HG03442 (cell line): ENCODE measurements around the gene PTPRN2.
"Not testable (repeated sequence)": the region's sequence is repeated elsewhere in the genome, so short reads cannot be mapped to it uniquely, and the experiment has no call there.

Experiments
- ATAC-seq: cut with Tn5 transposase; IDR thresholded peaks from one replicate; pipeline ENCODE4 v1.9.1; 2021; ENCODE audit warnings: mild to moderate bottlenecking, moderate library complexity; ENCODE audit not compliant: unreplicated experiment

Gene PTPRN2

DNA sequence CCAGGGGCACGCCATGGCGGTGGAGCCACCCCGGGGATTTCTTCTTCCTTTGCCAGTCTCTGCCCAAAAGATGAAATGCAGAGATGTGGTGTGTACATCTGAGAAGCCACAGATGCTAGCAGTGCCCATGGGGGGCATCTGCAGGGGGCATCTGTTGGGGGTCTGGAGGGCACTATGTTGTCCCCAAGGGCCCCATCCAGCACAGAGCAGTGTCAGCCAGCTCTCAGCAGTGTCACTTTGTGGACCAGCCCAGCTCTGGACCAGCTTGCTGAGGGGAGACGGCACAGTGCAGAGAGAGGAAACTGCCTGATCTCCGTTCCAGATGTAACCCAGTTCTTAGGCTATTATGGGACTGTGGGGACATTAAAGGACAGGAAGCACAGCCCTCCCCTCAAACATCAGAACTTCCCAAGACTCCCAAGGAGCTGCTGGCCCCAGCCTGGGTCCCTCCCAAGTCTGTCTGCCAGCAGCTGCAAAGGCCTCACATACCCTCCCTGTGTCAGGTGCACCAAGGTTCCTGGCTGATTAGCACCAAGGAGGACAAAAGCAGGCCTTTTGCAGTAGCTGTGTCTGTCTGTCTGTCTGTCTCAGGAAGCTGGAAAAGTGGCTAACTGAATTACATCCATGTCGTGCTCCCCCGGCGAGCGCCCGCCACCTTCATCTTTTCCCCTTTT, 536.5 kb downstream of the PTPRN2 start:
- ATAC-seq: no peak

DNA sequence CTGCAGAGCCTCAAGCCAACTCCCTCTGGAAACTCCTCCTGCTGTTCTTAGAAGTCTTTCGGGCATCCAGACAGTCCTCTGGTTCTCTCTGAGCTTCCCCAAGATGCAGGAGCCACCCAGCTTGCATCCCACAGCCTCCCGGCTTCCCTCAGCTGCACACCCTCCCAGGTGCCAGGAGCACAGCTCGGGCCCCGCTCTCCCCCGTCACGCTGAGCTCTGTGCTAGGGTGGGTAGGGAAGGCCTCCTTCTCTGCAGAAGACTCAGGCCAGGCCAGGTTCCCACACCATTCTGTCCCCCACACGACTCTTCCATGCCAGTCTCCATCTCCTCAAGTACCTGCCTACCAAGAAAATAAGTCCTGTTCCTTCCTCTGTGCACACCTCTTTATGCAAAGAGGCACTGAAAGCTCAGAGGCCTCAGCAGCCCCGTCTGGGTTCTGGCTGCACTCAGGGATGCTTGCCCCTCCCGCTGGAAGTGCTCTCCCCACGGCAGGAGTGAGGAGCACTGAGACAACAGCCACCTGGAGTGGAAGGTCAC, 537.1 kb downstream of the PTPRN2 start:
- no peak for ATAC-seq

DNA sequence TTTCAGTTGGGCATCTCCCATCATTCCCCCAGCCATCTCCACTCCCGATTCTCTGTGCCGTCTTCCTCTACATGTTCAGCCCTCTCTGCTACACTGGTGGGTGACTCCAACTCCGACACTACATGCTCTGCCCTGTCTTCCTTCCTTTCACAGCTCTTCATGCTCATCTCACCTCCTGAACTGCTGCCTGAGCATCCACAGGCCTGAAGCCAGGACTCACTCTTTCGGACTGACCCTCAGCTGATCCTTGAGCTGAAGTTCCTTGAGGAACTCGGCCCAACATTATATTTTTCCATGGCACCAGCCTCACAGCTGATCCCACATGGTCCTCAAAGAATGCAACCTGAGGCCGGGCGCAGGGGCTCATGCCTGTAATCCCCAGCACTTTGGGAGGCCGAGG, 538.4 kb downstream of the PTPRN2 start:
- no peak for ATAC-seq

DNA sequence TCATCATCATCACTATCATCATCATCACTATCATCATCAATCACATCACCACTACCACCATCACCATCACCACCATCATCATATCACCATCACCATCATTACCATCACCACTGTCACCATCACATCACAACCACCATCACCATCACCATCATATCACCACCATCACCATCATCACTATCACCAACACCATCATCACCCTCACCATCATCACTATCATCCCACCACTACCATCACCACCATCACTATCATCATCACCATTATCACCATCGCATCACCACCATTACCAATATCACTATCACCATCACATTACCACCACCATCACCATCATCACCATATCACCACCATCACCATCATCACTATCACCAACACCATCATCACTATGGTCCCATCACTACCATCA, 539.1 kb downstream of the PTPRN2 start:
- no peak for ATAC-seq

DNA sequence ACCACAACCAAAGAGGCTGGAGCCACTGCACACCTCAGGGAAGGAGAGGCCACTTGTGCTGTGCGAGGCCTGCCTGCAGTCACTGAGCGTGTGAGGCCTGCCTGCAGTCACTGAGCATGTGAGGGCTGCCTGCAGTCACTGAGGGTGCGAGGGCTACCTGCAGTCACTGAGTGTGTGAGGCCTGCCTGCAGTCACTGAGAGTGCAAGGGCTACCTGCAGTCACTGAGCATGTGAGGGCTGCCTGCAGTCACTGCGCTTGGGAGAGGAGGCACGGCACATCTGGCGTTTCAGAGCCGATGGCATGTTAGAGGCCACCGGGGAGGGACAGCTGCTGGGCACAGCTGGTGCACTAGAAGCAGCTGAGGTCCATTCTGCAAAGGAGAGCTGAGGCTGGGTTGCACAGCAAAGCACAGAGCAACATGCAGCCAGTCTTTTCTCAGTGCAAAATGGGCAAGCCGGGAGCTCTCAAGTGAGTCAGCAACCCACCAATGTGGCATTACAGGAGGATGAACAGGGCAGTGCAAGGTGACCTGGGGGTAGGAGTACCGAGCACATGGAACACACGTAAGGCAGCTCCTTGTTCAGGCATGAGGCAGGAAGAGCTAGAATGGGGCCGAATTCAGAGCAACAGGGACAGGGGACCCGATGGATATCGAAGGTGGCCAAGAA, 540.1 kb downstream of the PTPRN2 start:
- ATAC-seq: no peak

DNA sequence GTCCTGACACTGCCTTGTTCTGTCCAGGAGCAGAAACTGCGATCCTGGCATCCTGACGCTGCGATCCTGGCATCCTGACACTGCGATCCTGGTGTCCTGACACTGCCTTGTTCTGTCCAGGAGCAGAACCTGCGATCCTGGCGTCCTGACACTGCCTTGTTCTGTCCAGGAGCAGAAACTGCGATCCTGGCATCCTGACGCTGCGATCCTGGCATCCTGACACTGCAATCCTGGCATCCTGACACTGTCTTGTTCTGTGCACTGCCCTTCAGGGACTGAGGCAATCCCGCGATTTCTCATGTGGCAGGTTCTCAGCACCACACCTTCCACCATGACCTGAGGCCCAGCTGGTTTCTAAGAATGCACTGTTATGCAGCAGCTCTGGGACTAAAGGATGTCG, 541.4 kb downstream of the PTPRN2 start:
- not testable (repeated sequence) for ATAC-seq

DNA sequence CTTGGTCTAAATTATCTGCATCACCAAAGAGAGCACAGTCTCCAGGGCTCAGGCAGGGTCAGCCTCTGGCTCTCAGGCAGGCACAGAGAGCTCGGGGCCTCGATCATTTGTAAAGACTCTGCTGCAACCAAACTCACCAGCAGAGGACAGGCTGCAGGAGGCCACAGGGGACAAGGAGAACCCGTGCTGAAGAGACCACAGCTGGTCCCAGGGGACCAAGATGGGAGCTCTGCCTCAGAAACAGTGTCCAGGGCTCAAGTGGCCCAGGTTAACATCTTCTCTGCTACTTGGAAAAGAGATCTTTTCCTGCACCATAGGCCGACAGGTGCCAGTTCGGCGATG, 543.2 kb downstream of the PTPRN2 start:
- ATAC-seq: no peak

DNA sequence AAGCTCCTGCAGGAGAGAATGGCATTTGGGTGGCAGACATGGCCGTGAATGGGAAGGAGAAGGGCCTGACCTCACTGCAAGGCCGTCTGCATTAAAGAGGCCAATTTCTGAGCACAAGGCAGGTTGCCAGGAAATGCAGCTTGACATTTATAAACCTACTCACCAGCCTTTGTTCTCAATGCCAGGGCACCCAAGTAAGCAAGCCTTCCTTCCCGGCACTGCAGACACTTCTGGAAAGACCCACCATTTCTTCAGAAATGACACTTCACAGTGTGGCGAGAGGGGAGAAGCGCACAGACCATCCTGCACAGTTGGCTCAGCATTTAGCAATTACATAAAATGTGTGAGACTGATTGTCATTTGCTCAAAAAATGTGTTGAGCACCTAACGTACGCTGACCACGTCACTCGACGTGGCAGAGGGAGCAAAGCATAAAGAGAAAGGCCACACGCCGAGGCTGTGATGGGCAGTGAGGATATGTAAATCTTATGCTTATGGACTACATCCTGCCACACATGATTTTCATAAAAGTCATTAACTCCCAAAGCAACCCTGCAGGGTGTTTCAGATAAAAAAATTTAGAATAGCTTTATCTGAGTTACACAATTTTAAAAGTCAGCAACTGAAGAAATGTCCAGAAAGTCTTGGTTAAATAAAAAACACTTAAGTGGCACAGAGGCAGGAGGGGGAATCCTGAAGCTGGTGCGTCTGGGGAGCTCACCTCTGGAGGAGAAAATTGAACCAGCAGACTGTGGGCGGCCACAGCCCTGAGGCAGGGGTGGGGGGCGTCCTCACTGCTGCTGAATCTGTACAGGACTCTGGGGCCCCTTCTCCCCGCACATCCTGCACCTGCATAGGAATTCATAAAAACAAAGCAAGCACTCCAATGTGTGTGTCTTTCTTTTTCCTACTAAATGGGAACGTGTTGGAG, 543.8 kb downstream of the PTPRN2 start:
- no peak for ATAC-seq

DNA sequence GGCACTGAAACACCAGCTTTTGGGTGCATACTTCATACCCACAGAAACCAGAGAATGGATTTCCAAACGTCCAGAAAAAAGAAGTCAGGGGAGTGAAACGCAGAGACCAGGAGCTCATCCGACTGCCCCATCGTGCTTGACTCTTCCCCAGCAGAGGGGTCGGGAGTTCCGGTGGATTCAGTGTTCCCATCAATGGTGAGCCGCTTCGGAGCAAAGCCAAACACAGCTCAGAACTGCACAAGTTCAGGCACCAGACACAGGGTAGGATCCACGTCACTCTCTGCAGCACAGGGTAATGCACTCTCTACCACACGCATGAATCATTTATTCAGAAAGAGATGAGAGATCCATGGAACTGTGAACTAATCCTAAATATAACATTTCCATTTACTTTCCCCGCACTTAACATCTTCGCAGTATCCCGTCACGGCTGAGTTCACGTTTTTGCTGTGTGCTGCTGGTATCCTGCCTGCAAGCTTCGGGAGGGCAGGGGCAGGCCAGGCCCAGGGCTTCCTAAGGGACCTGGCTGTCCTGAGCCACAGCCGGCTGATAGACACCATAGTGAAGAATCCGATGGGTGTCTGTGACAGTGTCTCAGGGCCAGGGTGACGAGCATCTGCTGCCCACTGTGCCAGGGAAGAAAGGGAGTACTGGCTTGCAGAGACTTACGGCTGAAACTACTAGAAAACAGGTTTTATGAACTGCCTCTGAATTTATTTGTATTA, 545.3 kb downstream of the PTPRN2 start:
- ATAC-seq: no peak

DNA sequence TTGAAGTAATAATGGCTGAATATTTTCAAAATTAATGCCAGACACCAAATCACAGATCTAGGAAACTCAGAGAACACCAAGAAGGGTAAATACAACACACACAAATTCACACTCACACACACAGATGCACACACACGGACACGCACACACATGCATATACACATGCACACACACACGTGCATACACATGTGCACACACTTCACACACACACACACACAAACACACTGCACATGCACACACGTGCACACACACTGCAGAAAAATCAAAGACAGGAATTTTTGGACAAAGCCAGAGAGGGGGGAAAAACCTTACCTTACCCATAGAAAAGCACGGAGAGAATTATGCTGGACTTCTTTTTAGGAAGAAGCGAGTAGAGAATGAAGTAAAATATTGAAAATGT, 547.4 kb downstream of the PTPRN2 start:
- no peak for ATAC-seq

DNA sequence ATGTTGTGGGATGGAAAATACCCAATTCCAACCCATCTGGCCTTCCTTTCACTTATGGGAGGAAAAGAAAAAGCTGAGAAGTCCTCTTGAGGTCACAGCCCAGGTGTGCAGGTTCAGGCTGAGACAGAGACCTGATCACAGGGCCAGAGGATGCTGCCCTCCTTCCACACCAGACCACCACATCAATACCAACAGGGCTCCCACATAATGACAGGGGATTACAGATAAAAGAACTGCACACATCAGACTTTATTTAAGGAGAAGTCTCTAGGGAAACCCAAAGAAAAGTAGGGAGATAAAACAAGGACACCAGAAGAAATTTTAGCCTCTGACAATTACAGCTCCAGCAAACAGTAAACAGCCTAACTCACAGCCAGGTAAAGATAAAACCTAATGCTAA, 548.4 kb downstream of the PTPRN2 start:
- ATAC-seq: no peak

DNA sequence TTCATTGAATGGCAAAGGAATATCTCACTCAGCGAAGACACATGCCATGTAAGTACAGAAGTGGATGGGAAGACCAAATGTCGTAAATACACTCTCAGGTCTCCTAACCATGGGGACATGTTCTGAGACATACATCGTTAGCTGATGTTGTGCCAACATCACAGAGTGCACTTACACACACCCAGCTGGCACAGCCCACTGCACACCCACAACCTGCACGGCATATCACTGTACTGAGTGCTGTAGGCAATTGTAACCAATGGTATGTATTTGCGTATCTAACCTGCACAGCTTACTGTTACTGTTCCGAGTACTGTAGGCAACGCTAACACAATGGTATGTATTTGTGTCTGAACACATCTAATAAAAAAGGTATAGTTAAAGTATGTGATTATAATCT, 550.4 kb downstream of the PTPRN2 start:
- ATAC-seq: no peak

DNA sequence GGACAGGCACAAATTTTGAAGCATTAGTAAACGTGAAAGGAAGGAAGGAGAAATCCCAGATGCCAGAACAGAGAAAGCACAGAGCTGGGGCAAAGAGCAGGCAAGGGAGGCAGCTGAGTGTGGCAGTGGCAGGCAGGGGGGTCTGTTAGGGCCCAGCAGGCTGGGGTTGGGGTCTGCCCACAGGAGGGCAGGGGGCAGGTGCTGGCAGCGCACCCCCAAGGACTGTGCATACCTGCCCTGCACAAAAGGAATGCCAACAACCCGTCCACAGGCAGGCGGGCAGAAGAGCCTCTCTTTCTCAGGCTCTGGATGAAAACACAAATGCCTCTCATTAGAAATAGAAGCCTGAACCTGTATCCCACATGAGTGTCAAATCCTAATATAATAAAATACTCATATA, 552.3 kb downstream of the PTPRN2 start:
- no peak for ATAC-seq

DNA sequence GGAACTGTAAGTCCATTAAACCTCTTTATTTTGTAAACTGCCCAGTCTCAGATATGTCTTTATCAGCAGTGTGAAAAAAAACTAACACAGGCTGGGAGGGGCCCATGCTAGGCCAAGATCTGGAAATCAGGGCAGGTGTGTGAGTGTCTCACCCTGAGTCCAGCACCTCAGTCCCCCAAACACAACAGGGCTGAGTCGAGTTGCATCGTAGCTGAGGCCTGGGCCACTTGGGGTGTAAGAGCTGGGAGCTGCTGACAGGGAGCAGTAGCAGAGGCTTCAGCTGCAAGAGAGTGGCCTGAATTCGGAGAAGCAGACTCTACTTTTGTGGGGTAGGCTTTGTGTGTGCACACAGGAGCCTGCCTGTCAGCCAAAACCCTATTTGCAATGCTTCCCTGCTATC, 553.1 kb downstream of the PTPRN2 start:
- ATAC-seq: no peak

DNA sequence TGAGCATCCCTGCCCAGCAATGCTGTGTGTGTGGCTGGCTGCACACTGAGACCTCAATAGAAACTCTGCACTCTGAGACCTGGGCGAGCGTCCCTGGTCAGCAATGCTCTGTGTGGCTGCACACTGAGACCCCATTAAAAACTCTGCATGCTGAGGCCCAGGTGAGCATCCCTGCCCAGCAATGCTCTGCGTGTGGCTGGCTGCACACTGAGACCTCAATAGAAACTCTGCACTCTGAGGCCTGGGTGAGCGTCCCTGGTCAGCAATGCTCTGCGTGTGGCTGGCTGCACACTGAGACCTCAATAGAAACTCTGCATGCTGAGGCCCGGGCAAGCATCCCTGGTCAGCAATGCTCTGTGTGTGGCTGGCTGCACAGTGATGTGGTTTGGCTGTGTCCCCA, 553.7 kb downstream of the PTPRN2 start:
- ATAC-seq: not testable (repeated sequence)

DNA sequence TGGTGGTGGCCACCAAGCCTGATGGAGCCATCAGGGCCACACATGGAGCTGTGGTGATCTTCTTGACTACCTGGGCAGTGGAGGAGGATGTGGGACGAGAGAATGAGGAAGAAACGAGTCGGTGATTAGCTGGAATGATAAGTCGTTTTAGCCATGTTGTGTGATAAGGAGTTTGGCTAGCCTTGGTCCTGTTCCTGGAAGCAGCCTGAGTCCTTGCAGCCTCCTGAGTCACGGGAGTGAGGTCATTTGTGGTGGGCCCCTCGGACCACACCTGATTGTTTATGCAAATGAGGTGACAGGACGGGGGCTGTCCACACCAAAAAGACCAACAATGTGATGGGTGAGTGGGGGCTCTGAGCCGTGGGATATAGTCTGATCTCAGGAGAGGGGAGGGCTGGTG, 554.4 kb downstream of the PTPRN2 start:
- ATAC-seq: no peak

DNA sequence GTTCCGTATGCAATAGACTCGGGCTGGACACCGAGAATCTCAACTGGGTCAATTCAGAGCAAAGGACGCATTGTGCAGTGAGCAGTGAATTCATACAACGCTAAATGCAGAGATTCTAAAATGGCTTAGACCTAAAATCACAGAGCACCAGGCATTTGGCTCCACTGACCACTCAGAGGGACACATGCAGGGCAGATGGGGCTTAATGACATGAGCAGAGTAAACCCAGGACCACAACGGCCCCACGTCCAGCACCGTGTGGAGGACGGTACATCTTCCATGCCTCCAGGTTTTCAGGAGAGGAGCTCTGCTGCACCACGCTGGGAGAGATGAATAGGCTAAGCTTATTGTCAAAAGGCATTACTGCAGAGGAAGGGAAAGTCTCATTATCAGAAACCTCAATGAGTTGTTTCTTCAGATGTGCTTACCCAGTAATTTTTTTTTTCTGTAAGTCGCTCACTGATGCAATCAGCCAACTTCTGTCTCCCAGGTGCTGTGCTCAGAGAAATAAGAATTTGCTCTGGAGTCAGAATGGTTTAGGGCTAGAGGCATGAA, 555.0 kb downstream of the PTPRN2 start:
- ATAC-seq: no peak

DNA sequence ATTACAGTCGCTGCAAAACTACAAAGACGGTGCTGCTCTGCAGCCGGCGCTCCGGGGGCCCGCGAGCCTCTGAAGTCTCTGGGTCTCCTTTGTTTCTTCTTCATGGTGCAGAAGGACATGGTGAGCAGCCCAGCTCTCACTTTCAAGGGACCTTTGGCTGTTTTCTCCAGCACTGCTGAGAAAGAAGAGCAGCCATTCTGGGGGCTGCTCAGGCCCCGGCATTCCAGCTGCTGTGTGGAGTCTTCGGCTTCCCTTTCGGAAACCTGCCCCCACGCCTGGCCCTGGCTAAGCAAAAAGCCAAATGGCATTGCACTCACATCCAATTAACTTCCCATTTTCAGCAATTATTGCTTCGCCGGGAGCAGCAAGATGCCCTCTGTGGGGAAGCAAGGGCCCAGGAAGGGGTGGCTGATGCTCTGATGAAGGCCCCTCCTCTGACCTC, 555.7 kb downstream of the PTPRN2 start:
- ATAC-seq: no peak

DNA sequence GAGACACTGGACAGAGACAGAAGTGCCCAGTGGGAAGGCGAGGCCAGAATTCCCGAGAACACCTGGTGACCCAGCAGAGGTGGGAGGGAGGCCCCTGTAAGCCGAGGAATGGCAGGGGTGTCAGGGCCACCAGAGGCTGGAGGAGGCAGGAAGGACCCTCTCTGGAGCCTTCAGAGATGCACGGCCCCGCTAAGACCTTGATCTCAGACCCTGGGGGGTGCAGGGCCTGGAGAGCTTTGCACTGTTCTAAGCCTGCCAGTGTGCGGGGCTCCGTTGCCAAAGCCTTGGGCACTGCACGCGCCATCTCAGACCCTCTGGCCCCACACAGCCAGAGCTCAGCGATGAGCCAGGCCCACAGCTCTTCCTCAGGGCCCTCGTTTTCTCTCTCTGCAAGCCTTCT, 557.1 kb downstream of the PTPRN2 start:
- ATAC-seq: no peak

DNA sequence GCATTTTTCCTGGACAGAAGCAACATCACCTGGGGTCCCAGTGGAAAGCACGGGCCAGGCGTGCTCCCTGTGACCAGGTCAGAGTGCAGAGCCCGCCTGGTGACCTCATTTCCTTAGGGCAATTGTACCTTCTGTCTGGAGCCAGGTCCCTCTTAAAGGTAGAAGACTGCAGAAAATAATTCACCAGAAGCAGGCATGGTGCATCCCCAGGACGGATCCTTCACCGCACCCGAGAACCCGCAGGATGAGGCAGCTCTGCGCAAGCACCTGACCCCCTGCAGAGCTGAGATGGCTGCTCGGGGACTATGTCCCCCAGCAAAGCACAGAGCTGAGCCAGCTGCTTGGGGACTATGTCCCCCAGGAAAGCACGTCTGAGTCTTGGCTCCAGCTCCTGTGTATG, 557.6 kb downstream of the PTPRN2 start:
- ATAC-seq: no peak

DNA sequence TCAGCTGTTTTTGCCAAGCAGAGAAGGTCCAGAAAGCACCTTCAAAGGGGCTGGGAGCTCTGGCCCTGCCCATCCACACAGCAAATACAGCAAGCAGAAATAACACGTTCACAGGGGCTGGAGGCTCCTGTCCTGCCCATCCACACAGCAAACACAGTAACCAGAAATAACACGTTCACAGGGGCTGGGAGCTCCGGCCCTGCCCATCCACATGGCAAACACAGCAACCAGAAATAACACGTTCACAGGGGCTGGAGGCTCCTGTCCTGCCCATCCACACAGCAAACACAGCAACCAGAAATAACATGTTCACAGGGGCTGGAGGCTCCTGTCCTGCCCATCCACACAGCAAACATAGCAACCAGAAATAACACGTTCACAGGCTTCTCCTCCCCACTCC, 558.1 kb downstream of the PTPRN2 start:
- ATAC-seq: no peak
